NOMO-1 treated with DMSO at 0.1 percent for 48 hours (cell line): ENCODE results near the gene SERTAD2.

Experiments used
- DNase-seq: peaks from one replicate; lab custom pipeline; 2025; ENCODE audit not compliant: unreplicated experiment; lab: John Stamatoyannopoulos, UW

SERTAD2 gene

DNA sequence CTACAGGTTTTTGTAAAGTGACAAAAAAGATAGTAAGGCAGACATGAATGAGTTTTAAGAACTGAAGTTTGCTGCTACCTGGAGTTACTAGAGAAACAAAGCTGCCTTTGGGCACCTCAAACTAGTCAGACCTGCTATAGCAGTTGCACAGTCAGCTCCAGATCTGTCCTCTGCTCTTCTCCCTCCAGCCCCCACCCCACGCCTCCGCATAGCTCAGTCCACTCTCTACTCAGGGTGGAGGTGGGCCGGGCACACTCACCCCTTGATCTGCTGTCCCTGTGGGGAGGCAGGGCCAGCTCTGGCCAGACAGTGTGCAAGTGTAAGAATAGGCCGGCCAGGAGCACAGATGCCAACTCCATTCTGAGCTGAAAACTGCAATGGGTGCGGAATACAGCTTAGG, 4.1 kb downstream of the SERTAD2 start:
- DNase-seq = no peak

DNA sequence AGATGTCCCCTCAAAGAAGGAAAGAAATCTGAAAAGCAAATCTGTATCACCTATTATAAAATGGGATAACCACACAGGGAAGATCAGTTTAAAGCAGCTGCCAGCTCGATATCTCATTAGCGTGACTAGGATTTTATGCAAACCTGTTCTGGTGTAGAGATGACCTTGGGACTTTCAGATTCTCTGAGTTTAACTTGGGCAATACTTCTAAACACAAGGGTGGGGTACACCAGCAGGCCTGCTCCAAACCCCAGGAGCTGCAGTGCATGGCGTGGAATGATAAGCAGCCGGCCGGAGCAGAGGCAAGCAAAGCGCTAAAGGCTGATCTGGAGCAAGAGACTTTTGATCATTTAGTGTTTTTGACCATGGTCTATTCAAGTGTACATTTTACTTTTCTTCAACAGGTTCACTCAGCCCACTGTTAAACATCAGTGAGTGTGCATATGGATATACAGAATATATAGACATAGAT, 4.7 kb downstream of the SERTAD2 start:
- no peak for DNase-seq

- peak; percentile 67 for DNase-seq
Observed at GRCh38 chr2:64646007-64646880, 7.5 kb downstream of the SERTAD2 start.

GRCh38 chr2:64644458-64645382, 9.0 kb downstream of the SERTAD2 start:
- peak; percentile 84 for DNase-seq

DNA sequence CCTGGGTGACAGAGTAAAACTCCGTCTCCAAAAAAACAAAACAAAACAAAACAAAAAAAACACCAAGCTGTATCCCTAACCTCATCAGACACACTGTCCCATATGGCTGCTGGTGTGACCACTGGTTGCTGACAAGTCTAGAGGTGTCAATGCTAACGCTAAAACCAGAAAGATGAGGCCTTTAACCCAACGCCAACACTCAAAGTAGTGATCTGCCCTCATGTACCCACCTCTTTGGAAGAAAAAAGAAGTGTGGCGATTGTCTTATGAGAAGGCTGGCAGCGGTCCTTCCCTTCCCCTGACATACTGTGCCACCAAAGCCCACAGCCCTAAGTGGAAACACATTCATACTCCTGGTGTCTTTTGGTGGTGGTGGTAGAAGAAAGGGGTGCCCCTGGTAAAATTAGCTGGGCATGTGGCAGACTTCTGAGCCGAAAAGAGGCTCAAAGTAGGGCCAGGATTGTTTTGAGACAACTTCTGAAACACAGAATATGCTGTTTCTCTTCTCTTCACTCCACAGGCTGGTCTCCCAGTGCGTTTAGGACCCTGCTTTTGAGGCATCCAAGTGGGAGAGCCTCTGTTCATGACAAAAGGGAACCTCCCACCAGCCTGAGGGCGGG, 9.8 kb downstream of the SERTAD2 start:
- DNase-seq = no peak

DNA sequence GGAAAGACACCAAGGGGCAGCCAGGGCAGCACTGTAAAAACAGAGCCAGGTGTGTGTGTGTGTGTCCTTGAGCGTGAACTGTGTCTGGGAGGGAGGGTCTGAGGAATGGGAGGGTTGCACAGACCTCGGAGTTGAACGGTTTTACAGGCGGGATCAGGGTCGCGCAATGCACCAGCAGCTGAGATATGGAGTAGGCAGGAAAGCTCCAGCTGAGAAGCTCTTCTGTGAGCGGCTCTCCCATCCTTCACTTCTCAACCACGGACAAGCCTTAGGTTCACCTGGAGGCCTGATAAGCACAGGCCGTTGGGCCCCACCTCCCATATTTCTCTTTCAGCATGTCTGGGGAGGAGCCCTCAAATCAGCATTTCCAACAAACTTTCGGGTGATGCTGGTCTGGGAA, 12.1 kb downstream of the SERTAD2 start:
- DNase-seq = no peak

GRCh38 chr2:64640153-64641044, 13.3 kb downstream of the SERTAD2 start:
- no peak for DNase-seq

DNA sequence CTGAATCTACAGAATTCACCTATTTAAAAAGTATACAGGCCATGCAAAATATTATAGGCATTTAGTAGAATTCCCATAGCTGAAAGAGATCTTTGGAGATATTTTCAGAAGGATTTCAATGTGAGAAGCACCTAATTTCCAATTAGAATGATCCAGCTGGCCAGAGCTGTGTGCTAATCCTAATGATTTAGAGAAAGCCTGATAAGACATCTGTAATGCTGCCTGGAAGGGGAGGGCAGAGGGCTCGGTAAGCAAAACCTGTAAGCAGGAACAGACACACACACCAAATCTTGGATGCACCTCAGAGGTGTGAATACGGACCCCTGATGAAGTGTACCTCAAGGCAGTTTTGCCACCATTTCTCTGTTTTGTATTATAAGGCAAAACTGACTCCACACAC, 14.0 kb downstream of the SERTAD2 start:
- no peak for DNase-seq

GRCh38 chr2:64638502-64639120, 15.1 kb downstream of the SERTAD2 start:
- no peak for DNase-seq

DNA sequence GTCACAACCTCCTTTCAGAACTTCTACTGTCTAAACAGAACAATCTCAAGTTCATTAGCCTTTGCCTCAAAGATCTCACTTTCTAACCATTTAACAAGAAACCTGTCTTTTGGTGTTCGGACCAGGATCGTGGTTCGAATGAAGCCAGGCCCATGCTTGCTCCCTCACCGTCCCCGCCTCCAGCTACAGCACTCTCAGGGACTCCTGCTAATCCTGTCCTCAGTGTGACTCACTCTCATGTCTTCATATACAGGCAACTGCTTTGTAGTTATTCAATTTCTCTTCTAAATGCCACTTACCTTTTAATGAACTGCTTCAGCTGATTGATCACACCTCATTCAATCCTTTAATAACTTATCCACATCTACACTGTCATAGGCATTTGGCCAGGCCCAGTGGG, 15.8 kb downstream of the SERTAD2 start:
- no peak for DNase-seq

GRCh38 chr2:64637000-64637635, 16.6 kb downstream of the SERTAD2 start:
- peak; percentile 77 for DNase-seq

DNA sequence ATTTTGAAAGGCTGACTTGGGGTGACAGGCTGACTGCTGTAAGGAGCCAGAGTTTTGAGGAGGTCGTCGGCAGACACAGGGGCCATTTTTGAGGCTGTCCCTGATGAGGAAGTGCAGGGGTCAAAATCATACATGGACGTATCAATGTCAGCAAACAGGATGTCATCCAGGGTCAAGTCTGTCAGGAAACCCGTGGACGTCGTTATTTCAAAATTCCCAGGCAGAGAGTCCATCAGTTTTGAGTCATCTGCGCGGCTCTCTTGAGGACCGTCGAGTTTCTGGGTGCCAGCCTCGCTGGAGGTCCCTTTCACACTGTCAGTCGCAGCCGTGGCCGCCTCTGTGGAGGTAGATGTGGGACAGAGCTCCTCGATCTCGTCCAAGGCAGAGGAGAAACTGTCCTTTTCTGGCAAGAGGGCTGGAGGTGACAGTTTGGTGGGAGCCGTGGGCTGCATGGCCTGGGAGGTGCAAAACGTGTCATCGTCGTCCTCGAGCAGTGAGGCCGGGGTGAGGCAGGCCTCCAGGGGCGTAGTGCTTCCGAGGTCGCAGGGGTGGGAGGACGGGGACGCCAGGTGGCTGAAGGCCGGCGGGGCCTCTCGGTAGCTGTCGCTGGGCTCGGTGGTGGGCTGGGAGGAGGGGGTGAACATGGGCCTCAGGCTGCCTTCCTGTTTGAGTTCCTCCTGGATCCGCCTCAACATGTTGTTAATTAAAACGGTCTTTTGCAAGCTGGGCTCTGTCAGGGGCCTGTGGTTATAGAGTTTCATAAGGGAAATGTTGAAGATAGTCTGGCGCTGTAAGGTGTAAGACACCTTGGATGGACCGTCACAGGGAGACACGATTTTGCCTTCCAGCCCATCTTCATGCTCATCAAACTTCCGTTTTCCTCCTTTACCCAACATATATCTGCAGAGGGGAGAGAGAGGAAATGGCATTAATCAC, 17.5 kb downstream of the SERTAD2 start:
- peak; percentile 94 for DNase-seq

GRCh38 chr2:64634345-64635267, 19.1 kb downstream of the SERTAD2 start:
- DNase-seq = peak; percentile 35

- no peak for DNase-seq
Observed at GRCh38 chr2:64632835-64633819, 20.6 kb downstream of the SERTAD2 start.

- DNase-seq = no peak
Observed at GRCh38 chr2:64631771-64632170, 21.9 kb downstream of the SERTAD2 start.

DNA sequence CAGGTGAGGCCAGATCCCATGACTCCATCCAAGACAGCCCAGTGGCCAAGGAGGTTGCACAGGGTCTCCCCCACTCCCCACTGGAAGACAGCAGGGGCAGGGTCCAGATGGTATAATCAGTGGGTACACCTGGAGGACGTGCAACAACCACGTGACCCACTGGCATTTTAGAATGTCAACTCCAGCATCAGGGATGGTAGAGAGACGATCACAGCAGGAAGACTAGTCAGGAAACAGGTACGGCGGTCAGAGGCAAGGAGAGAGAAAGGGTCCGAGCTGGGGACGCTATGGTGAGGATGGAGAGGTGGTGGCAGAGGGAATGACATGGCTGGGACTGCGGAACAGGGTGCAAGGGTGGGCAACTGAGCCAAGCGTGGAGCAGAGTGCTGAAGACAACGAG, 23.0 kb downstream of the SERTAD2 start:
- no peak for DNase-seq
